ENCODE results near the gene ARRDC4.

Gene ARRDC4

GRCh38 chr15:97960364-97961066, at the start of gene ARRDC4:
TSS of gene ARRDC4 (plus strand) at chr15:97960703. CDS start at chr15:97960862, 159 bp downstream.
- TF ChIP-seq, protein P1, sequence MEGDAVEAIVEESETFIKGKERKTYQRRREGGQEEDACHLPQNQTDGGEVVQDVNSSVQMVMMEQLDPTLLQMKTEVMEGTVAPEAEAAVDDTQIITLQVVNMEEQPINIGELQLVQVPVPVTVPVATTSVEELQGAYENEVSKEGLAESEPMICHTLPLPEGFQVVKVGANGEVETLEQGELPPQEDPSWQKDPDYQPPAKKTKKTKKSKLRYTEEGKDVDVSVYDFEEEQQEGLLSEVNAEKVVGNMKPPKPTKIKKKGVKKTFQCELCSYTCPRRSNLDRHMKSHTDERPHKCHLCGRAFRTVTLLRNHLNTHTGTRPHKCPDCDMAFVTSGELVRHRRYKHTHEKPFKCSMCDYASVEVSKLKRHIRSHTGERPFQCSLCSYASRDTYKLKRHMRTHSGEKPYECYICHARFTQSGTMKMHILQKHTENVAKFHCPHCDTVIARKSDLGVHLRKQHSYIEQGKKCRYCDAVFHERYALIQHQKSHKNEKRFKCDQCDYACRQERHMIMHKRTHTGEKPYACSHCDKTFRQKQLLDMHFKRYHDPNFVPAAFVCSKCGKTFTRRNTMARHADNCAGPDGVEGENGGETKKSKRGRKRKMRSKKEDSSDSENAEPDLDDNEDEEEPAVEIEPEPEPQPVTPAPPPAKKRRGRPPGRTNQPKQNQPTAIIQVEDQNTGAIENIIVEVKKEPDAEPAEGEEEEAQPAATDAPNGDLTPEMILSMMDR (IDR thresholded peaks at IDR 0.05; ENCODE audit: insufficient read depth, low read depth, low read length, missing control alignments): no peak
- no peak within 1 kb of the TSS for H3K4me3 ChIP-seq (ENCODE audit: low read depth, low read length)
- peak; percentile 47 for DNase-seq (ENCODE audit: low read depth)

GRCh38 chr15:97914711-97915110, 45.8 kb upstream of the ARRDC4 start:
- TF ChIP-seq, protein P1 (IDR thresholded peaks at IDR 0.05; ENCODE audit: insufficient read depth, low read depth, low read length, missing control alignments): no peak
- no peak for DNase-seq (ENCODE audit: low read depth)

GRCh38 chr15:97915261-97915660, 45.2 kb upstream of the ARRDC4 start:
- DNase-seq (ENCODE audit: low read depth): no peak
- no peak overlapping the region for H3K4me3 ChIP-seq (ENCODE audit: low read depth, low read length)
- TF ChIP-seq, protein P1 (IDR thresholded peaks at IDR 0.05; ENCODE audit: insufficient read depth, low read depth, low read length, missing control alignments): no peak

More at GRCh38 chr15:97914711-97915110, 45.8 kb upstream of the ARRDC4 start:
- H3K4me3 ChIP-seq (ENCODE audit: low read depth, low read length): no peak overlapping the region

- TF ChIP-seq, protein P1 (IDR thresholded peaks at IDR 0.05; ENCODE audit: insufficient read depth, low read depth, low read length, missing control alignments): no peak
- DNase-seq (ENCODE audit: low read depth): no peak
- H3K4me3 ChIP-seq (ENCODE audit: low read depth, low read length): no peak overlapping the region
Observed at GRCh38 chr15:97921296-97921865, 39.1 kb upstream of the ARRDC4 start.

DNA sequence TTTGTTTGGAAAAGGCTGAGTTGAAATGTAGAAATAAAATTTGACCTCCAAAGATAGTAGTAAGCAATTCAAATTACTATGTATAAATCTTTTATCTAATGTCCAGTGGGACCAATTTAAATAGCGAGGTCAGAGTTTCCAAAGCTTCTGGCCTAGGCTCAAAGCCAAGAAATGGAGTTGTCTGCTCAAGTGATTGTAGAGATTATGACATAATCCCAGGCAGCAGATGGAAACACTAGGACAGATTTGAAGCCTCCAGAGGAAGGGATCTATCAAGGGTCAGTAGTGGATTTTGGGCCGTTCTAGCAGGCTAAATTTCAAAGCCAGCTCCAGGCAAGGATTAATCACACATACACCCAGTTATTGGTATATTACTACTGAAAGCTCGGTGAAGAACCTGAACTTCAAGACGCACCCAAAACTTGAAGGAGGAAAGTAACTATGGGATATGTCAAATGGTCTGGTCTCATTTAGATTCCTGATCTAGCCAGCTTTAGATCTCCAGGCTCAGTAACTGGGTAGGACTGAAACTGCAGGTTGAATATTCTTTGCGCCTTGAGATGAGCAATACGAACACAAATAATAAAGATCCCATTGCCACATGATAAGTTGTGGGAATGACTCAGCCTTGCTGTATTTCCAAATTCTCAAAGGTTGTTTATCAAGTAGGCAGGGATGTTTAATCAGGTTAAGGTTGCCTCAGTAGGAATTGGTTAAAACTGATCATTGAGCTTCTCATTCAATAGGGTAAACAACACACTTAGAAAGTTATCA, 30.9 kb upstream of the ARRDC4 start:
- H3K4me3 ChIP-seq (ENCODE audit: low read depth, low read length): no peak overlapping the region
- DNase-seq (ENCODE audit: low read depth): no peak
- TF ChIP-seq, protein P1 (IDR thresholded peaks at IDR 0.05; ENCODE audit: insufficient read depth, low read depth, low read length, missing control alignments): no peak

DNA sequence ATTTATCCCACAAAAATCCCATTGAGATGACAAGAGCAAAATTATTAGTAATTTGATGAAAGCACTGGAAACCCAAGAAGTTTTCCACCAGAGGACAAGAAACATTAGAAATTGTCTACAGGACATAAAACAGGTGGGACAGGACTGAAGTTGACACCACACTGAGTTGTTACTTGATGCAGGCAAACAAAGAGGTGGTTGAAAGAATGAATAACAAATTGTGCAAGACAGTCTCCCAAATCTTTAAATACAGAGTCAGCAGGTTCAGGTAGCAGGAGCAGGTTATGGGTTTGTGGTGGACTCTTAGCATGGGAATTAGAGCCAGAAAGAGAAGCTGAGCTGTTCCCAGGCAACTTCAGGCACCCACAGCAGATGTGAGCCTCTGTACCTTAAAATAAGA, 30.3 kb upstream of the ARRDC4 start:
- no peak for DNase-seq (ENCODE audit: low read depth)
- H3K4me3 ChIP-seq (ENCODE audit: low read depth, low read length): no peak overlapping the region
- TF ChIP-seq, protein P1 (IDR thresholded peaks at IDR 0.05; ENCODE audit: insufficient read depth, low read depth, low read length, missing control alignments): no peak

Data from GM12865 (cell line).